Dermis microvascular lymphatic vessel endothelial cell (primary cell): Measurements from ENCODE around the gene MGAT3. TPM values are rescaled to one million over a fixed set of nuclear protein-coding genes. Genes with fewer than 3 reads are reported as not detected.

Experiments used
- DNase-seq, 2 donors: peaks; one replicate each; pipeline versions ENCODE4 v3.0.0 to v3.0.0-alpha.2; 2010; ENCODE audit warnings: low read depth in 2 of 2
- total RNA-seq: library from RNA; depleted of rRNA; stranded (reverse); fragments of >200 nt; gene quantifications from 2 replicates; pipeline ENCODE4 v1.2.1, GENCODE V29; 2014

MGAT3 gene
- total RNA-seq, 1 donor from 2014 or later: not detected

DNA sequence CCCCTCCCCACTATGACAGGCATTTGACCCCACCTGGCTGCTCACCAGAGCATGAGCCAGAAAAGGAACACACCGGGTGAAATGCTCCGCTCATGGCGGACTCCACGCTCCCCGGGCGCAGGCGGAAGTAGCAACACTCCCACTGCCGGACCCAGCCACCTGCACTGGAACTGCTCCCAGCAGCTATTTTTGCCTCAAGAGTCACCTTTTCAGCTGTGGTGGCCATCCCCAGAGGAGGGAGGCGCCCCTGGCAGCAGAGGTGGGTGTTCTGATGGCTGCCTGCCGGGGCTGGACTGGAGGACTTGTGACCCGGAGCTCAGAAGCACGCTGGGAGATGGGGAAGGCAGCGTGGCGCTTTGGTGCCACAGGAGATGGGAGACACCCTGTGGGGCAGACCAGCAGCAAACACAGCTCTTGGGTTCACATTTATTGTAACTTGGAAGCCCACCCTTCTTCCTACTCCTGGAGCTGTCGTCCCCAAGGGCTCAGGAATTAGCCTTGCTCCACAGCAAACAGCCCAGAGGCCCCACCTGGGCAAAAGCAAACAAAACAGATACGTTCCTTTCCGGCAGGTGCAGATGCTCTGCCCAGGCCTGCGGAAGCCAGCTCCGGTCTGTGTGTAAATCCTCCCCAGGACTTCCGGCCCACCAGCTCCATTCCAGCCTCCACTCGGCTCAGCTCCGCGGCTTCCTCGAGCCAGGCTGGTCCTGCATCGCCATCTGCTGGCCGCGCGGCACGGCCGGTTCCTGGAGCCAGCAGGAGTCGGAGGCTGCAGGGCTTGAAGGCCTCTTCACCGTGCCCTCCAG lies 72.1 kb downstream of the MGAT3 start:
- peak; percentile 90 to 94 for DNase-seq

DNA sequence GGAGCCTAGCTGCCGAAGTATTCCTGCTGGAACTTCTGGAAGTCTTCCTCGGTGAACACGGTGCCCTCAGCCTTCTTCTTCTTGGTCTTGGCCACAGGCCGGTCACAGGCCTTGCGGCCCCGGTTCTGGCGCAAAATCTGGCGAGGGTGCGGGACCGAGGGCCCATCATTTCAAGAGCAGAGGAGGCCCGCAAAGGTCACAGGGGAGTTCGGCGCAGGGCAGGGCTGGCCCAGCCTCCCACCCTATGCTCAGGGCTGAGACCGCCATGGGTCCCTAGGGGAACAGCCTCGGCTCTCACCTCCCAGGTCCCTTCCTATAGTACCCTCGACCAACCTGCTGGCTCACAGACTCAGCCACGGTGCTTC lies 72.7 kb downstream of the MGAT3 start:
- DNase-seq: no peak

DNA sequence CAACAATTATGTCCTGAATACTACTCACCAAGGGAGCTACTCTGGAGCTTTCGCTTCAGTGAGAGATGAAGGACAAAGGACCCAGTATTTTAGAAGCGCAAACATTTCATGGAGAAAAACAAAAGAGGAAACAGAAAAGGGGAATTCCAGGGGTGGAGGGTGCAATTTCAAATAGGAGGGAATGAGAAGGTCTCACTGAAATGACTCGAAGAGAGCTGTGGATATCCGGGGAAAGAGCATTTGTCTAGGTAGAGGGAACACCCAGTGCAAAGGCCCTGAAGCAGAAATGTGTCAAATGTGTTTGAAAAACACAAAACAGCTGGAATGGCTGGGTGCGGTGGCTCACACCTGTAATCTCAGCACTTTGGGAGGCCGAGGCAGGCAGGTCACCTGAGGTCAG lies 73.3 kb downstream of the MGAT3 start:
- no peak for DNase-seq

DNA sequence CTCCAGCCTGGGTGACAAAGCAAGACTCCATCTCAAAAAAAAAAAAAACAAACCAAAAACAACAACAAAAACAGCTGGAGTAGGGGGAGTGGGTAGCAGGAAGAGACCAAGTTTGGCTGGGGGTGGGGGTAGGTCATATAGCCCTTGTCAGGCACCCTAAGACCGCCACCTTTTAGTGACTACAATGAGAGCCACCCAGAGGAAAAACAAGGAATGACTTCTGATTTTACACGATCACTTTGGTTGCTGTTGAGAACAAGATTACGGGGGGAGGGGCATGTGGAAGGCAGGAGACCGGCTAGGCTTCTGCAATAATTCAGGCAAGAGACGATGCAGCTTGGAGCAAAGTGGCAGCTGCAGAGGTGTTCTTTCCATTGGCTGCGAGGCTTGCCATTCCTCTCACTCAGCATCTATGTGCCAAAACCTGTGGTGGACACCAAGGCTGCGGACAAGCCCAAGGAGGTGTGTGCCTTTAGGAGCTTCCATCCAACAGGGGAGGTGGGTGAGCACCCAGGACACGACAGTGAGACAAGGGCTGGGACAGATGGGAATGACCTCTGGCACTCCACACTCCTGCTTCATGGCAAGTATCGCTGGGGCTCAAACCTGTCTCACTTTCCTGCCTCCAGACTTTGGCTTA lies 74.0 kb downstream of the MGAT3 start:
- DNase-seq: no peak

DNA sequence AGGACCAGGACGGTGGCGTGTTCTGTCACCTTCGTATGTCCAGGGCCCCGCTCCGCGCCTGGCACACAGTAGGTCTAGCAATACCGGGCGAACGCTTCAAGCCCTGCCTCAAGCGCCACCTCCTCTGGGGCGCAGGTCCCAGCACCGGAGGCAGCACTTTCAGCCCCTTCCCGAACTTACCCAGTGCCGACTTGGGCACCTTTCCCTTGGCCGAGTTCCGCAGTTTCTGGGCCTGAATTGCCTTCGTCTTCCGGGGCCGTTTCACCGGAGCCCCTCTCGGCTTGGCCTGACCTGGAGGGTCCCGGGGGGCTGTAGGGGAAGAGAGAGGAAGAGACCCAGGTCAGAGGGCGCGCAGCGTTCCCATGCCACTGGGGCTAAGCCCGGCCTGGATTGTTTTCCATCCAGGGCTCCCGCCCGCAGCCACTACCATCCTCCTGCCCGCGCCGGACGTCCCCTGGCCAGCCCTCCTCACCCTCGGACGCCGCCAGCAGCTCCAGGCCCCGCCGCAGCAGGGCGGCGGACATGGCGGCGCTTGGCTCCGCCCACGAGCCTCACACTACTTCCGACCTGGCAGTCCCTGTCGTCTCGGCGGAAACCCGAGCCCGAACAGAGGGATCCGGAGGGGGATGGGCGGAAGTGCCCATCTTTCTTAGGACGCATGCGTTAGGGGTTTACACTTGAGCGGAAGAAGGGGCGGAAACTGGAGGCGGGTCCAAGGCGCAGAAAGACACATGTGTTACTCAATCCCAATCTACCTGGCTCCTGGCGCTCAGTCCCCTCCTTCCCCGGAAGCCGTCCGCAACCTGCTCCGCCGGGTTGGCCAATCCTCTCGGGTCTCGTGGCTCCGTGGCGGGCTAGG lies 75.6 kb downstream of the MGAT3 start, which contains the start of gene RPS19BP1:
RPS19BP1 (minus strand) TSS at position 534 of the 859 bp plus-strand sequence; CDS start at position 524, 10 bp downstream.
- DNase-seq: peak; percentile 81 to 97

DNA sequence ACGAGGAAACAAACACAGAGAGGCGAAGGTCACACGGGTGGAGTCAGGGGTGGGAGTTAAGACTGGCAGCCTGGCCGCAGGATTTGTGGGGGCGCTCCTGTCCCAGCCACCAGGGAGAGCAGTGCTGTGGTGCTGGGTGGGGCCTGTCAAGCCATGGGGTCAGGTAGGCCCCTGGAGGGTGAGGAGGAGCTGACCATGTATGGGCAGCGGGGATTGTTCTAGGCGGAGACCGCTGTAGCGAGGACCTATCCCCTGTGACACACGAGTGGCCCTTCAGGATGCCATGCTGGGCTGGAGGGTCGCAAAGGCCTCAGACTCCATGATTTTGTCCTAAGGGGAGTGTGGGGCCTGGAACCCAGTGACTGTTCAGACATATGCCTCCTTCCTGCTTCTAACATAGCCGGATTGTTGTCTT lies 77.3 kb downstream of the MGAT3 start:
- DNase-seq: no peak

DNA sequence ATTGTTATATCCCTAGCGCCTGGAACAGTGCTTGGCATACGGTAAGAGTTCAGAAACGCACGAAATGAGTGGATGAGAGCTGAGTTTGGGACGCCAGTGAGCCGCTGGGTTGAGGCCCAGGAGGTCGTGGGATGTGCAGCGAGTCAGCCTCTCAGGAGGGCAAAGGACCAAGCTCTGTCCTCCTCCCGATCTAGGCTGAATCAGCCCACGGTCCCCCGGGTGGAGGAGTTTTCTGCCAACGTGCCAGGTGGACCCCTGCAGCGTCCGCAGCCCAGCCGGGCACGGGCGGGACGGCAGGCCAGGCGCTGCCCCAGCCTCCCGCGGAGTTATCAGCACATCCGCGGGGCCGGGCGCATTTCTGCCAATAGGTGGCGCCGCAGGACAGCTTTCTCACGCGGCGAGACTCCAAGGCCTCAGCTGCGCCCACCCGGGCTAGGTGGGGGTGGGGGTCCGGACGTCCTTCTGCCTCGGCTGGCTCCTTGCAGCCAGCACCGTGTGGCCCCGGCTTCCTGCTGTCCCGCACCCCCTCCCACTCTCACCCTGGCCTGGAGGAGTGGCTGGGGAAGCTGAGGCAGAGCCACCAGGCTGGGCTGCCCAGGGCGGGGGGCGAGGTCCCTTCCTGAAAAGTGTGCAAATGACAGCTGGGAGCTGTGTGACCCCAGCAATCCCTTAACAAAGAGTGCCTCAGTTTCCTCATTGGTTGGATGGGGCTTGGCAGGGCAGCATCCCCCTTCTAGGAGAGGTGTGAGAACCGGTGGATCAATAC lies 78.0 kb downstream of the MGAT3 start:
- peak in 1 of 2 donors; percentile 71 for DNase-seq

DNA sequence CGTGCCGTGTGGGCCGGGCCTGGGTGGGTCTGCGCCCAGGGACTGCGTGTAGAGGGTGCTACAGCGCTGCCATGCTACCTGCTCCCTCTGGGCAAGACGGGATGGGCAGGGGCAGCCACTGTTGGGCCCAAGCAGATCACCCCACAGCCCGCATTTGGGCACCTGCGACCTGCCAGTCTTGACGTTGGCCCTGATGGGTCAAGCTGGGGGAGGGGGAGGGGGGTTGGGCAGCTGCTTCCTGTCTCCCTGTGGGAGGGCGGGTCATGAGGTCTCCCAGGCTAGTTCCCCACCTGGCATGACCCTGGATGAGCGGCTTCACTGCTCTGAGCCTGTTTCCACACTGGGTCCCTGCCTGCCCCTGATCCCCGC lies 78.5 kb downstream of the MGAT3 start:
- no peak for DNase-seq

DNA sequence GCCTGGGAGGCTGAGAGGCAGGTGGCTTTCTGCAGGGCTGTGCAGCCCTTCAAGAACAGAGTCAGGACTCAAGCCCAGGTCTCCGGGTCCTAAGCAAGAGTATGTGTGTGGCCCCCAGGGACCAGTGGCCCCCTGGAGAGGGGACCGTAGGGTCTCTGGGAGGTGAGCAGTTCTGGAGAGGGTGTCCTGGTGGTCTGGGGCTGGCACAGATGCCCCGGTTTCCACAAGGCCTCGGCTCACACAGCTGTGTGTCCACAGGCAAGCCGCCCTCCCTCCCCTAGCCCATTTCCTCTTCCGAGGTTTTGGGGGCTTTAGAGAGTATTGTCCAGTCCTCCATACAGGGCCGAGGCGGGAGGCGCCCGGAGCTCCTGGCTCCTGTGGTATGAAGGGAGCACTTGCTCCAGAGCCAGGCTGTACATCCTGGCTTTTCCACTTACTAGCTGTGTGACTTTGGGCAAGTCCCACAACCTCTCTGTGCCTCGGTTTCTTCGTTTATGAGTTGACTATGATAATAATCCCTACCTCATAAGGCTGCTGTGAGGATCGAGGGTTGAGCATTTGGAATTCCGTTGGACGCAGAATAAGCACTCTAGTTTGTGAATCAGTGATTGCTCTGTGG lies 79.1 kb downstream of the MGAT3 start:
- DNase-seq: no peak

DNA sequence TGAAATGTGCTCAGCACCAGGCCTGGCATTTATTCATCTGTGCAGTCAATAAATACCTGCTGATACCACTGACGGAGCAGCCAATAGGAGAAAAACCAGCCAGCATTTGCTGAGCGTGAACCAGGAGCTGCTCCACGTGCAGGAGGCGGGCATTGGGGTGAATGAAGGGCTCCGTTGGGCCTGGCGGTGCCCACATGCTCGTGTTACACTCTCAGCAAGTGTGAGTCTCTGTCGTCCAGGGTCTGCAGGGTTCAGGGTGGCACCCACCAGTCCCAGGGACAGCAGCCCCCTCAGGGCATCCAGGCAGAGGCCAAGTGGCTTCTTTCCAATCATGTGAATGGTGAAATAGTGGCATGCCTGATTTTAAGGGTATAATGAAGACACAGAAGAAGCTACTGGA lies 79.9 kb downstream of the MGAT3 start:
- no peak for DNase-seq

DNA sequence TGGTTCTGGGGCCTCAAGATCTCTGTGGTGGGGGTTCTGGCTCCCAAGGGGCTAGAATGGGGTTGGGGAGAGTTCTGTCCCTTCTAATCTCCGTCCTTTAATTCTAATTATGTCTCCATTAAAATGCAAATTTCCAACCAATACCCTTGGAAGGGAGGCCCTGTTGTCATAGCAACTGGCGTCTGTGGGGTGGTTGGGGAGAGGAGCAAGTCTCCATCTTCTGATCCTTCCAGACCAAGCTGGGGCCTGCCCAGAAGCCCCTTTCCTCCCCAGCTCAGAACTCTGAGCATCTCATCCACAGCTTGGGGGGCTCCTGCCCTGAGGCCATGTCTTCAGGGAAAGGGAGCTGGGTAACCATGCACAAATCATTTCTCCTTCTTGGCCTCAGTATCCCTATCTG lies 81.2 kb downstream of the MGAT3 start:
- no peak for DNase-seq

Other genes starting within 250 kb of the MGAT3 start
- gene PDGFB, start 212.0 kb upstream of the MGAT3 start, total RNA-seq: 22.6 and 47.0 TPM in 2 replicates
- gene RPL3, start 137.4 kb upstream of the MGAT3 start, total RNA-seq: 2,576 and 3,971 TPM in 2 replicates
- gene SYNGR1, start 107.0 kb upstream of the MGAT3 start, total RNA-seq: 0.39 and 0.89 TPM in 2 replicates
- 10.7 and 11.4 TPM in 2 replicates for gene TAB1, start 57.2 kb upstream of the MGAT3 start, total RNA-seq
- gene MIEF1, start 45.3 kb downstream of the MGAT3 start, total RNA-seq: 11.8 and 16.4 TPM in 2 replicates
- 125 and 177 TPM in 2 replicates for gene ATF4, start 63.5 kb downstream of the MGAT3 start, total RNA-seq
- 41.6 and 51.3 TPM in 2 replicates for gene RPS19BP1, start 75.7 kb downstream of the MGAT3 start, total RNA-seq
- gene CACNA1I, start 113.7 kb downstream of the MGAT3 start, total RNA-seq: not detected in 2 replicates